Measurements from ENCODE around the gene LBHD2. TPM values are rescaled to one million over a fixed set of nuclear protein-coding genes. Genes with fewer than 3 reads are reported as not detected.

Gene LBHD2
- total and polyA plus RNA-seq, 10 of the 15 experiments (the other 5 are each of a cell fraction or from before 2014, with no cell fraction given): not detected

GRCh38 chr14:103108749-103109207, 24.8 kb downstream of the LBHD2 start (continued):
- peak; percentile 21; the same call in 1 of the 2 replicates for TF ChIP-seq ZNF217 (IDR thresholded peaks at IDR 0.05)
- peak; percentile 82 to 91 for TF ChIP-seq IKZF2 (IDR thresholded peaks at IDR 0.05)
- TF ChIP-seq DPF2 (IDR thresholded peaks at IDR 0.05): no peak
- TF ChIP-seq SKIL (IDR thresholded peaks at IDR 0.05; ENCODE audit: low read depth, poor library complexity, severe bottlenecking): peak; percentile 35
- peak; percentile 59 for TF ChIP-seq BCL3 (IDR thresholded peaks at IDR 0.05; ENCODE audit: borderline replicate concordance, insufficient read depth, low read depth, low read length, poor library complexity, severe bottlenecking)
- no peak for TF ChIP-seq CBX5 (IDR thresholded peaks at IDR 0.05; ENCODE audit: low read depth)
- no peak for TF ChIP-seq FOS (IDR thresholded peaks at IDR 0.05; ENCODE audit: borderline replicate concordance, extremely low read depth, insufficient read length)
- TF ChIP-seq HDGF (IDR thresholded peaks at IDR 0.05): 0 out of 2 replicates have a peak, but pooled peaks have one; percentile 29
- no peak for TF ChIP-seq HCFC1 (IDR thresholded peaks at IDR 0.05; ENCODE audit: low read length)
- no peak for TF ChIP-seq PKNOX1 (IDR thresholded peaks at IDR 0.05)
- TF ChIP-seq KDM1A (IDR thresholded peaks at IDR 0.05; ENCODE audit: borderline replicate concordance): no peak
- TF ChIP-seq SREBF1 (IDR thresholded peaks at IDR 0.05; ENCODE audit: low read length): no peak
- no peak for TF ChIP-seq POU2F2 (IDR thresholded peaks at IDR 0.05; ENCODE audit: borderline replicate concordance, low read depth, low read length)
- 0 out of 2 replicates have a peak, but pooled peaks have one; percentile 39 for TF ChIP-seq MEF2A (IDR thresholded peaks at IDR 0.05; ENCODE audit: insufficient read depth, low read depth, low read length)
- no peak for TF ChIP-seq SMAD1 (IDR thresholded peaks at IDR 0.05; ENCODE audit: low read depth, partially characterized antibody)
- TF ChIP-seq ESRRA (IDR thresholded peaks at IDR 0.05; ENCODE audit: low read length): no peak
- no peak for TF ChIP-seq CBFB (IDR thresholded peaks at IDR 0.05; ENCODE audit: low read depth)
- no peak for TF ChIP-seq MLLT1 (IDR thresholded peaks at IDR 0.05)
- peak in 1 of 2 experiments; percentile 35; a peak in 1 of 4 replicates for TF ChIP-seq BHLHE40 (IDR thresholded peaks at IDR 0.05; ENCODE audit: borderline replicate concordance in 1 of 2, low read depth in 2 of 2, low read length in 1 of 2)
- TF ChIP-seq CREB1 (IDR thresholded peaks at IDR 0.05; ENCODE audit: low read depth): 0 out of 2 replicates have a peak, but pooled peaks have one; percentile 44
- TF ChIP-seq CEBPB (IDR thresholded peaks at IDR 0.05; ENCODE audit: borderline replicate concordance in 1 of 2, low read depth in 2 of 2, low read length in 2 of 2): no peak
- no peak for TF ChIP-seq REST (IDR thresholded peaks at IDR 0.05; ENCODE audit: low read depth, low read length)
